SK-N-SH (cell line): ENCODE measurements around the gene ZNF107. TPM values are rescaled to one million over a fixed set of nuclear protein-coding genes. Genes with fewer than 3 reads are reported as not detected.

Experiments used
- CTCF ChIA-PET: fragments of 300-600, 350-600 bp; formaldehyde crosslinking; extraction: SDS; loops from one replicate; lab custom pipeline; 2021; lab: Yijun Ruan, JAX
- POLR2A ChIA-PET: fragments of 350-600 bp; sonication (Branson Sonifier 250); formaldehyde crosslinking; extraction: SDS; loops from one replicate; lab custom pipeline; 2020; ENCODE audit warnings: antibody characterized with exemption, inconsistent platforms; lab: Yijun Ruan, JAX
- DNase-seq: peaks from one replicate; pipeline ENCODE4 v3.0.0; 2012
- H2AFZ ChIP-seq: fragments of 200-600 bp; sonication (generic); 2 replicates; pipeline ENCODE4 v1.8.1; 2016; ENCODE audit warnings: antibody characterized with exemption, mild to moderate bottlenecking, low read depth
- H3F3A ChIP-seq: fragments of 200-600 bp; sonication (generic); replicated peaks from 2 replicates; pipeline ENCODE3; 2016; ENCODE audit warnings: antibody characterized with exemption, mild to moderate bottlenecking; ENCODE audit not compliant: insufficient read depth
- H3K27ac ChIP-seq, 2 experiments: fragments of 200-500 bp in 1 of 2; fragments of 200-600 bp in 1 of 2; sonication (Bioruptor generic) in 1 of 2; sonication (generic), shearing (Covaris generic) in 1 of 2; 2 replicates each; pipeline versions ENCODE4 v1.5.1 to v1.6.1; 2014 to 2016; ENCODE audit warnings: low read depth in 2 of 2, inconsistent platforms in 1 of 2, low read length in 1 of 2, mild to moderate bottlenecking in 1 of 2, mixed read lengths in 1 of 2
- H3K27me3 ChIP-seq: fragments of 200-600 bp; sonication (generic), shearing (Covaris generic); 2 replicates; pipeline ENCODE4 v1.6.1; 2016; ENCODE audit warnings: mixed run types; ENCODE audit not compliant: insufficient read depth
- H3K36me3 ChIP-seq, 2 experiments: fragments of 200-500 bp in 1 of 2; fragments of 200-600 bp in 1 of 2; sonication (Bioruptor generic) in 1 of 2; sonication (generic) in 1 of 2; replicated peaks in 1 of 2; 2 replicates each; pipeline versions ENCODE3 to v1.5.1; 2014 to 2016; ENCODE audit warnings: low read length in 1 of 2, mild to moderate bottlenecking in 1 of 2; ENCODE audit not compliant: insufficient read depth in 2 of 2, control insufficient read depth in 1 of 2
- H3K4me1 ChIP-seq, 2 experiments: fragments of 200-500 bp in 1 of 2; fragments of 200-600 bp in 1 of 2; sonication (Bioruptor generic) in 1 of 2; sonication (generic), shearing (Covaris generic) in 1 of 2; 2 replicates each; pipeline versions ENCODE4 v1.5.1 to v1.6.1; 2014 to 2016; ENCODE audit warnings: low read depth in 1 of 2, low read length in 1 of 2, mixed run types in 1 of 2; ENCODE audit not compliant: insufficient read depth in 2 of 2, control insufficient read depth in 1 of 2
- H3K4me2 ChIP-seq: fragments of 200-600 bp; sonication (generic), shearing (Covaris generic); 2 replicates; pipeline ENCODE4 v1.6.1; 2017; ENCODE audit warnings: mixed run types
- H3K4me3 ChIP-seq, 2 experiments: fragments of 200-500 bp in 1 of 2; fragments of 200-600 bp in 1 of 2; sonication (Bioruptor generic) in 1 of 2; sonication (generic), shearing (Covaris generic) in 1 of 2; 2 replicates each; pipeline versions ENCODE4 v1.5.1 to v1.8.1; 2014 to 2016; ENCODE audit warnings: low read depth in 2 of 2, inconsistent platforms in 1 of 2, low read length in 1 of 2, mild to moderate bottlenecking in 1 of 2, mixed read lengths in 1 of 2, moderate library complexity in 1 of 2
- H3K79me2 ChIP-seq: fragments of 200-600 bp; sonication (generic); 2 replicates; pipeline ENCODE4 v1.8.1; 2017; ENCODE audit warnings: mild to moderate bottlenecking; ENCODE audit not compliant: insufficient read depth
- H3K9ac ChIP-seq: fragments of 200-600 bp; sonication (generic); 2 replicates; pipeline ENCODE4 v1.6.1; 2017; ENCODE audit warnings: mixed run types
- H3K9me2 ChIP-seq: fragments of 200-600 bp; sonication (generic); 2 replicates; pipeline ENCODE4 v1.6.1; 2017; ENCODE audit warnings: mixed run types
- H3K9me3 ChIP-seq: fragments of 200-600 bp; sonication (generic); 2 replicates; pipeline ENCODE4 v1.6.1; 2017; ENCODE audit warnings: mixed run types, mild to moderate bottlenecking, moderate library complexity
- H4K20me1 ChIP-seq: fragments of 200-600 bp; sonication (generic); 2 replicates; pipeline ENCODE4 v1.6.1; 2017; ENCODE audit warnings: mild to moderate bottlenecking, mixed run types; ENCODE audit not compliant: insufficient read depth
- CTCF ChIP-seq: fragments of 200-600 bp; sonication (generic); IDR thresholded peaks from 2 replicates; pipeline ENCODE4 v1.6.1; 2017; ENCODE audit warnings: antibody characterized with exemption, mild to moderate bottlenecking, moderate library complexity
- ELF1 ChIP-seq: IDR thresholded peaks from 2 replicates; pipeline ENCODE4 v1.4.0; 2012
- EZH2phosphoT487 ChIP-seq: fragments of 200-600 bp; sonication (generic); IDR thresholded peaks from 2 replicates; pipeline ENCODE4 v1.6.1; 2017; ENCODE audit warnings: low read depth, mixed run types, mild to moderate bottlenecking, antibody characterized with exemption, moderate library complexity, borderline replicate concordance
- FOXJ3 ChIP-seq: sonication (generic); formaldehyde crosslinking; IDR thresholded peaks from 2 replicates; pipeline ENCODE4 v1.5.1; 2020; ENCODE audit warnings: mild to moderate bottlenecking, missing genetic modification reagents
- GABPA ChIP-seq: IDR thresholded peaks from 2 replicates; pipeline ENCODE4 v1.4.0; 2012; ENCODE audit warnings: low read depth, mild to moderate bottlenecking
- GATA2 ChIP-seq: sonication (generic); formaldehyde crosslinking; IDR thresholded peaks from 2 replicates; pipeline ENCODE4 v1.5.0; 2020; ENCODE audit warnings: mild to moderate bottlenecking, missing genetic modification reagents
- MAX ChIP-seq: IDR thresholded peaks from 2 replicates; pipeline ENCODE4 v1.4.0; 2012; ENCODE audit warnings: low read depth
- NFIC ChIP-seq: IDR thresholded peaks from 2 replicates; pipeline ENCODE4 v1.4.0; 2012; ENCODE audit warnings: borderline replicate concordance
- POLR2AphosphoS5 ChIP-seq: IDR thresholded peaks from 2 replicates; pipeline ENCODE4 v1.6.1; 2012; ENCODE audit warnings: low read depth, low read length
- RAD21 ChIP-seq: IDR thresholded peaks from 2 replicates; pipeline ENCODE4 v1.6.1; 2012; ENCODE audit warnings: mild to moderate bottlenecking, low read length
- RCOR1 ChIP-seq: fragments of 150-350 bp; IDR thresholded peaks from 2 replicates; pipeline ENCODE4 v1.6.1; 2017; ENCODE audit warnings: antibody characterized with exemption, low read length
- REST ChIP-seq: IDR thresholded peaks from 2 replicates; pipeline ENCODE4 v1.6.1; 2012; ENCODE audit warnings: mild to moderate bottlenecking, low read depth, low read length, moderate library complexity
- TAF1 ChIP-seq: IDR thresholded peaks from 2 replicates; pipeline ENCODE4 v1.6.1; 2012; ENCODE audit warnings: low read depth, mild to moderate bottlenecking, low read length, moderate library complexity, borderline replicate concordance
- TEAD4 ChIP-seq: IDR thresholded peaks from 2 replicates; pipeline ENCODE4 v1.4.0; 2012; ENCODE audit warnings: mild to moderate bottlenecking, borderline replicate concordance; ENCODE audit not compliant: insufficient read depth
- USF1 ChIP-seq: IDR thresholded peaks from 2 replicates; pipeline ENCODE4 v1.4.0; 2012; ENCODE audit warnings: low read depth, borderline replicate concordance
- YY1 ChIP-seq: IDR thresholded peaks from 2 replicates; pipeline ENCODE4 v1.4.0; 2012; ENCODE audit warnings: low read depth, mild to moderate bottlenecking
- ZBTB33 ChIP-seq: IDR thresholded peaks from 2 replicates; pipeline ENCODE4 v1.4.0; 2012; ENCODE audit warnings: low read depth, borderline replicate concordance
- WGBS: methylation state at CpG from one replicate; pipeline ENCODE4 v1.1.6; 2017; ENCODE audit warnings: low lambda C conversion rate; 5-methylcytosine and 5-hydroxymethylcytosine counted together
- polyA plus RNA-seq, 3 experiments: library from polyadenylated mRNA; depleted of rRNA; stranded (reverse); fragments of >200 nt; gene quantifications; 2 replicates each; pipeline ENCODE4 v1.2.3, GENCODE V29; 2012

Gene ZNF107
- polyA plus RNA-seq, 1 of the 3 experiments (the other 2 are of a cell fraction) = 2.0 TPM

GRCh38 chr7:64686493-64687184 is 20.7 kb downstream of the ZNF107 start:
- 95% methylated on average over 10 of the region's 10 CpGs for WGBS
- CTCF ChIA-PET = interaction anchor here (1.9 kb wide), 1 partner anchor 13 kb away, joined by 4 read pairs; no protein-coding TSS in a partner anchor

GRCh38 chr7:64687249-64687648 is 21.3 kb downstream of the ZNF107 start:
- no peak for DNase-seq
- Histone ChIP-seq H3K79me2 (peaks cover 40% of the 10 kb centered on the region; the same call in 1 of the 2 replicates), H3K9me2 (no peaks in the 10 kb centered on the region), H3K4me3 (no peak overlapping the region), H3F3A (no peaks in the 10 kb centered on the region), H3K9ac (no peak overlapping the region), H2AFZ (no peak overlapping the region), H3K9me3 (no peaks in the 10 kb centered on the region; the same call in 1 of the 2 replicates), H3K27ac (no peak overlapping the region), H3K4me2 (no peak overlapping the region), H3K36me3 (peaks cover 58 to 67% of the 10 kb centered on the region in 2 experiments), H3K27me3 (no peaks in the 10 kb centered on the region), H3K4me1 (peaks cover 0 to 3% of the 10 kb centered on the region in 2 experiments; a peak in 1 of 4 replicates), H4K20me1 (no peaks in the 10 kb centered on the region)
- TF ChIP-seq ZBTB33 (no peak), TAF1 (no peak), MAX (no peak), RCOR1 (no peak), GABPA (no peak), ELF1 (no peak), NFIC (no peak), EZH2phosphoT487 (no peak), REST (no peak), CTCF (no peak), RAD21 (no peak), USF1 (no peak), FOXJ3 (CRISPR knock-in tag) (no peak), POLR2AphosphoS5 (no peak)
- ChIA-PET POLR2A (no interaction called here), CTCF (interaction anchor here (1.9 kb wide), 1 partner anchor 12 kb away, joined by 4 read pairs; no protein-coding TSS in a partner anchor)
- WGBS = 100% methylated on average over 1 of the region's 1 CpG

More at GRCh38 chr7:64686493-64687184, 20.7 kb downstream of the ZNF107 start:
- Histone ChIP-seq H3K4me2 (no peak overlapping the region), H3K36me3 (peaks cover 57 to 62% of the 10 kb centered on the region in 2 experiments), H4K20me1 (no peaks in the 10 kb centered on the region), H3K9ac (no peak overlapping the region), H3F3A (no peaks in the 10 kb centered on the region), H2AFZ (no peak overlapping the region), H3K9me3 (no peaks in the 10 kb centered on the region; the same call in 1 of the 2 replicates), H3K4me3 (no peak overlapping the region), H3K9me2 (no peaks in the 10 kb centered on the region), H3K27me3 (no peaks in the 10 kb centered on the region), H3K79me2 (peaks cover 41% of the 10 kb centered on the region; the same call in 1 of the 2 replicates), H3K27ac (no peak overlapping the region), H3K4me1 (peaks cover 0 to 3% of the 10 kb centered on the region in 2 experiments; a peak in 1 of 4 replicates)
- POLR2A ChIA-PET = no interaction called here
- no peak for DNase-seq
- TF ChIP-seq GATA2 (CRISPR knock-in tag) (no peak), TEAD4 (no peak), GABPA (no peak), YY1 (no peak)
